ENCODE data around the gene PDSS2. TPM values are rescaled to one million over a fixed set of nuclear protein-coding genes. Genes with fewer than 3 reads are reported as not detected.

Gene PDSS2
- total RNA-seq, 2 donors from 2014 or later = 6.2 to 10.9 TPM

- H3K4me3 ChIP-seq = no peak overlapping the region
- intact Hi-C loops (cut with DNase I) = no loop called here
- H3K27ac ChIP-seq = no peak overlapping the region
- H3K36me3 ChIP-seq (replicated peaks in 1 of 2; ENCODE audit: insufficient read depth in 1 of 2, low read depth in 2 of 2) = no peaks in the 10 kb centered on the region
- TF ChIP-seq CTCF (IDR thresholded peaks at IDR 0.05) (no peak), POLR2A (IDR thresholded peaks at IDR 0.05) (no peak)
- DNase-seq (no peak), ATAC-seq (no peak)
- H3K9me3 ChIP-seq = no peaks in the 10 kb centered on the region
- 54 to 60% methylated on average over 8 to 9 of the region's 9 CpGs for WGBS, 2 donors
- H3K27me3 ChIP-seq = no peaks in the 10 kb centered on the region
- no peaks in the 10 kb centered on the region for H3K4me1 ChIP-seq
Measured at GRCh38 chr6:107129370-107129925, 329.9 kb downstream of the PDSS2 start.

DNA sequence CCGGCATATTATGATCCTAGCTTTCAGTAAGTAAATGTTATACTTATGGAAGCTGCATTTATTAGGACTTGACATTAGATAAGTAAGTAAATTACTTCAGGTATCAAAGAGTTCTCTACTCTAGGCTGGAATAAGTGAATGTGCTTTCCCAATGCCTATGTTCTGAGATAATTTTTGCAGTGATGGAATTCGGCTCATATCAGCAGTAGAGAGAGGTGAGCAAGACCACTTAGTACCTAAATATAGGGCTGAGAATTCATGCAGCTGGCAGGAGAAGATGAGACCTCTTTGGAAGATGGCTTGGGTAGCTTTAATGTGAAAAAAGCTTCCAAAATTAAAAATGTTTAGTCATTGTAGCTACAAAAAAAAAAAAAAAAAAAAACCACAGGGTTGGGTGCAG is 330.8 kb downstream of the PDSS2 start:
- TF ChIP-seq CTCF (IDR thresholded peaks at IDR 0.05) (no peak), POLR2A (IDR thresholded peaks at IDR 0.05) (no peak)
- Histone ChIP-seq H3K27me3 (no peaks in the 10 kb centered on the region), H3K36me3 (replicated peaks in 1 of 2; ENCODE audit: insufficient read depth in 1 of 2, low read depth in 2 of 2) (no peaks in the 10 kb centered on the region), H3K27ac (no peak overlapping the region), H3K4me1 (no peaks in the 10 kb centered on the region), H3K9me3 (no peaks in the 10 kb centered on the region), H3K4me3 (no peak overlapping the region)
- intact Hi-C loops (cut with DNase I) = no loop called here
- ATAC-seq (no peak), DNase-seq (no peak)
- 82 to 85% methylated on average over 2 of the region's 2 CpGs for WGBS, 2 donors

- 87 to 97% methylated on average over 1 of the region's 1 CpG for WGBS, 2 donors
- Histone ChIP-seq H3K4me1 (no peaks in the 10 kb centered on the region), H3K4me3 (no peak overlapping the region), H3K36me3 (replicated peaks in 1 of 2; ENCODE audit: insufficient read depth in 1 of 2, low read depth in 2 of 2) (no peaks in the 10 kb centered on the region), H3K27me3 (no peaks in the 10 kb centered on the region), H3K9me3 (no peaks in the 10 kb centered on the region), H3K27ac (no peak overlapping the region)
- TF ChIP-seq POLR2A (IDR thresholded peaks at IDR 0.05) = no peak
- TF ChIP-seq CTCF (IDR thresholded peaks at IDR 0.05) = no peak
- intact Hi-C loops (cut with DNase I) = no loop called here
- ATAC-seq (no peak), DNase-seq (no peak)
Measured at GRCh38 chr6:107128175-107128574, 331.2 kb downstream of the PDSS2 start.

DNA sequence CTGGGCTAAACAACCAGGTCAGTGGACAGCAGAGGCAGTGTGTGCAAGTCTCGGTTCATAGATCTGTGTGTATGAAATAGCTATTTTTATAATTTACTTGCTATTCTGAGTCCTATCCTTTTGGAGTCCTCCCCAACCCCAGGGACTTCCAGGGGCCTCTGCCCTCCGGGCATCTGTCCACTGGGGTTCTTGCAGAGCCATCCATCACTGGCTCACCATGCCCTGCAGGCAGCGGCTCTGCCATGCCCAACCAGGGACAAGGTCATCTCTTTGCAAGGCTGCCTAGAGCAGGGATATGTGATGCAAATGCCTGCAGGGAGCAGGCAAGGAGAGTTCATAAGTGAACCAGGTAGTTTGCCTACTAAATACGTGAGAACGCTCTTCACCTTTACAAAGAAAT is 333.6 kb downstream of the PDSS2 start:
- 82 to 90% methylated on average over 4 to 5 of the region's 5 CpGs for WGBS, 2 donors
- no peaks in the 10 kb centered on the region for H3K27me3 ChIP-seq
- H3K4me1 ChIP-seq = no peaks in the 10 kb centered on the region
- no peak for ATAC-seq
- no peak overlapping the region for H3K4me3 ChIP-seq
- DNase-seq = no peak
- no peak overlapping the region for H3K27ac ChIP-seq
- no peak for TF ChIP-seq POLR2A (IDR thresholded peaks at IDR 0.05)
- TF ChIP-seq CTCF (IDR thresholded peaks at IDR 0.05) = no peak
- H3K9me3 ChIP-seq = no peaks in the 10 kb centered on the region
- no peaks in the 10 kb centered on the region for H3K36me3 ChIP-seq (replicated peaks in 1 of 2; ENCODE audit: insufficient read depth in 1 of 2, low read depth in 2 of 2)
- intact Hi-C loops (cut with DNase I) = no loop called here

DNA sequence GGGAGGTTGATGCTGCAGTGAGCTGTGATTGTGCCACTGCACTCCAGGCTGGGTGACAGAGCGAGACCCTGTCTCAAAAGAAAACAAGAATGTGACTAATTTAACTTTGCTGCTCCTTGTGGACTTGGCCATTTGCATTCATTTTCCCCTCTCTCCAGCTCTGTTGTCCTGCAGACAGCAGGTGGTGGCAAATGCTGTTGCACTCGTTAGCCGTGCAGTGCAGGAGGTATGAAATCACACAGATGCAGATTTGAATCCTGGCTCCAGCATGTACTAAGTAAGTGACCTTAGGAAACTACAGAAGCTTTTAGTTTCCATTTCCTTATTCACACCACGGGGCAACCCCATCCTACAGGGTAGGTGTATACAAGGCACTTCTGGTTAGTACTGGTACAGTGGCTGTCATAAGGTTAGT is 334.4 kb downstream of the PDSS2 start:
- intact Hi-C loops (cut with DNase I) = no loop called here
- Histone ChIP-seq H3K27me3 (no peaks in the 10 kb centered on the region), H3K36me3 (replicated peaks in 1 of 2; ENCODE audit: insufficient read depth in 1 of 2, low read depth in 2 of 2) (no peaks in the 10 kb centered on the region), H3K9me3 (no peaks in the 10 kb centered on the region), H3K4me1 (no peaks in the 10 kb centered on the region), H3K4me3 (no peak overlapping the region), H3K27ac (no peak overlapping the region)
- WGBS, 2 donors = 59 to 67% methylated on average over 4 of the region's 4 CpGs
- DNase-seq = no peak
- no peak for ATAC-seq
- no peak for TF ChIP-seq POLR2A (IDR thresholded peaks at IDR 0.05)
- no peak for TF ChIP-seq CTCF (IDR thresholded peaks at IDR 0.05)

Measured in body of pancreas (tissue), 4 donors.